ENCODE data around the gene VEGFC.

DNA sequence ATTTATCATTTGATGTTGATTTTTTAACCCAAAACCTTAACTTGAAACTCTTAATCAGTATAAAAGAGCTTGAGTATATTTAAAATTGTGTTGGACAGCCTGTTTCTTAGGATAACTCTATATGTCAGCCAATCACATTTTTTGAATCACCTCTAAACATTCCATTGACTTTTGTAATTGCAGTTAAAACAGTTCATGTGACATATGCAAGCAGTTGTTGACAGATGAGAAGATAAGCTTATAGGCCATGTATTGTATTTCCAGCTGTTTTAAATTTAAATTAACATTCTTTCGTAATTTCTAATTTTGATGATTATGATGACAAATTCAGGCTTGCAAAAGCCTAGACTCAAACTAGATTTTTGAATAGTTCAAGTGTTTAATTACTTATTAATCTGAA lies 17.4 kb downstream of the VEGFC start:
- no peak for TF ChIP-seq EP300 (conservative IDR thresholded peaks at IDR 0.05; ENCODE audit: poor library complexity, severe bottlenecking)
- TF ChIP-seq, protein P1, sequence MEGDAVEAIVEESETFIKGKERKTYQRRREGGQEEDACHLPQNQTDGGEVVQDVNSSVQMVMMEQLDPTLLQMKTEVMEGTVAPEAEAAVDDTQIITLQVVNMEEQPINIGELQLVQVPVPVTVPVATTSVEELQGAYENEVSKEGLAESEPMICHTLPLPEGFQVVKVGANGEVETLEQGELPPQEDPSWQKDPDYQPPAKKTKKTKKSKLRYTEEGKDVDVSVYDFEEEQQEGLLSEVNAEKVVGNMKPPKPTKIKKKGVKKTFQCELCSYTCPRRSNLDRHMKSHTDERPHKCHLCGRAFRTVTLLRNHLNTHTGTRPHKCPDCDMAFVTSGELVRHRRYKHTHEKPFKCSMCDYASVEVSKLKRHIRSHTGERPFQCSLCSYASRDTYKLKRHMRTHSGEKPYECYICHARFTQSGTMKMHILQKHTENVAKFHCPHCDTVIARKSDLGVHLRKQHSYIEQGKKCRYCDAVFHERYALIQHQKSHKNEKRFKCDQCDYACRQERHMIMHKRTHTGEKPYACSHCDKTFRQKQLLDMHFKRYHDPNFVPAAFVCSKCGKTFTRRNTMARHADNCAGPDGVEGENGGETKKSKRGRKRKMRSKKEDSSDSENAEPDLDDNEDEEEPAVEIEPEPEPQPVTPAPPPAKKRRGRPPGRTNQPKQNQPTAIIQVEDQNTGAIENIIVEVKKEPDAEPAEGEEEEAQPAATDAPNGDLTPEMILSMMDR (IDR thresholded peaks at IDR 0.05; ENCODE audit: poor library complexity, severe bottlenecking): no peak

Measured in neural cell (in vitro differentiated cells).